Activated CD8-positive, alpha-beta T cell treated with anti-CD3 and anti-CD28 coated beads, Interleukin-2, amount 10 ng/mL, durations not matched to agents 7 days and 5 days (primary cell): ENCODE data around the gene OPTN. TPM values are rescaled to one million over a fixed set of nuclear protein-coding genes. Genes with fewer than 3 reads are reported as not detected.
"Not testable (repeated sequence)": the region's sequence is repeated elsewhere in the genome, so short reads cannot be mapped to it uniquely, and the experiment has no call there.

Experiments used
- ATAC-seq: fragments of 150-1000 bp; cut with Tn5 transposase; one replicate; pipeline ENCODE4 v1.10.0; 2021; ENCODE audit warnings: moderate library complexity
- CTCF ChIA-PET: fragments of 350-600 bp; sonication (Branson Sonifier 250); formaldehyde crosslinking; loops from one replicate; lab custom pipeline; 2021; ENCODE audit warnings: antibody characterized with exemption; lab: Charles Lee
- POLR2A ChIA-PET: fragments of 350-600 bp; sonication (Branson Sonifier 250); formaldehyde crosslinking; loops from one replicate; lab custom pipeline; 2021; ENCODE audit warnings: antibody characterized with exemption; lab: Charles Lee
- DNase-seq: peaks from one replicate; pipeline ENCODE4 v3.0.0-alpha.2; 2020
- H3K27ac Mint-ChIP-seq: one replicate; pipeline ENCODE4 v1.8.0; 2021; ENCODE audit warnings: mild to moderate bottlenecking, mixed read lengths
- H3K27me3 Mint-ChIP-seq: one replicate; pipeline ENCODE4 v1.8.0; 2021; ENCODE audit warnings: low read depth, mixed read lengths
- H3K36me3 Mint-ChIP-seq: one replicate; pipeline ENCODE4 v1.8.0; 2021; ENCODE audit warnings: low read depth, mixed read lengths
- H3K4me1 Mint-ChIP-seq: one replicate; pipeline ENCODE4 v1.8.0; 2021; ENCODE audit warnings: low read depth, mixed read lengths
- H3K4me3 Mint-ChIP-seq: one replicate; pipeline ENCODE4 v1.8.0; 2021; ENCODE audit warnings: mild to moderate bottlenecking, mixed read lengths
- H3K9me3 Mint-ChIP-seq: one replicate; pipeline ENCODE4 v1.8.0; 2022; ENCODE audit warnings: mixed read lengths; ENCODE audit not compliant: insufficient read depth
- total RNA-seq, 2 experiments: library from RNA; stranded (reverse); gene quantifications; one replicate each; pipeline ENCODE4 v1.2.3, GENCODE V29; 2021

OPTN gene
- total RNA-seq, 2 experiments from 2014 or later, result 72.4 to 73.8 TPM

GRCh38 chr10:13092291-13093102 is 7.5 kb upstream of the OPTN start:
- H3K4me3 Mint-ChIP-seq, result no peak overlapping the region
- peaks cover 7% of the 10 kb centered on the region for H3K4me1 Mint-ChIP-seq
- ChIA-PET POLR2A (no interaction called here), CTCF (interaction anchor here (0.6 kb wide), 1 partner anchor 17 kb away, joined by 3 read pairs; no protein-coding TSS in a partner anchor)
- H3K9me3 Mint-ChIP-seq, result no peaks in the 10 kb centered on the region
- ATAC-seq, result no peak
- peaks cover 2% of the 10 kb centered on the region for H3K27me3 Mint-ChIP-seq
- H3K36me3 Mint-ChIP-seq, result no peaks in the 10 kb centered on the region
- H3K27ac Mint-ChIP-seq, result no peak overlapping the region
- DNase-seq, result no peak

- H3K4me1 Mint-ChIP-seq, H3K27me3 Mint-ChIP-seq, ATAC-seq, POLR2A ChIA-PET, H3K4me3 Mint-ChIP-seq, H3K36me3 Mint-ChIP-seq, DNase-seq, H3K27ac Mint-ChIP-seq, H3K9me3 Mint-ChIP-seq, CTCF ChIA-PET: not testable (repeated sequence)
Measured at GRCh38 chr10:13094082-13094481, 5.9 kb upstream of the OPTN start.

DNA sequence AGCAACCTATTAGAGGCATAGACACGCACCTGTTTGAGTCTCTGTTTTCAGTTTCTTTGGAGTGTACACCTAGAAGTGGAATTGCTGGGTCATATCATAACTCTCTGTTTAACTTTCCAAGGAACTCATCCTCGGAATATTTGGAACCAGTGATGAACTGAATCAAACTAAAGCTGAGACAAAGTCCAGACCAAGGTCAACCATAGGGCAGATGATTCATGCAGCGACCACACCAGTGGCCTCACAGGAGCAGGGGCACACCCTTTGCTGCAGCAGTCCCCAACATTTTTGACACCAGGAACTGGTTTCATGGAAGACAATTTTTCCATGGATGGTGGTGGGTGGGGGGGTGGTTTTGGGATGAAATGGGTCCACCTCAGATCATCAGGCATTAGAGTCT is 4.9 kb upstream of the OPTN start:
- no peak for ATAC-seq
- no peak for DNase-seq
- Mint-ChIP-seq H3K4me1 (peaks cover 12% of the 10 kb centered on the region), H3K27me3 (no peaks in the 10 kb centered on the region), H3K27ac (no peak overlapping the region), H3K4me3 (no peak overlapping the region), H3K9me3 (no peaks in the 10 kb centered on the region), H3K36me3 (no peaks in the 10 kb centered on the region)
- POLR2A ChIA-PET, result no interaction called here
- CTCF ChIA-PET, result no interaction called here

DNA sequence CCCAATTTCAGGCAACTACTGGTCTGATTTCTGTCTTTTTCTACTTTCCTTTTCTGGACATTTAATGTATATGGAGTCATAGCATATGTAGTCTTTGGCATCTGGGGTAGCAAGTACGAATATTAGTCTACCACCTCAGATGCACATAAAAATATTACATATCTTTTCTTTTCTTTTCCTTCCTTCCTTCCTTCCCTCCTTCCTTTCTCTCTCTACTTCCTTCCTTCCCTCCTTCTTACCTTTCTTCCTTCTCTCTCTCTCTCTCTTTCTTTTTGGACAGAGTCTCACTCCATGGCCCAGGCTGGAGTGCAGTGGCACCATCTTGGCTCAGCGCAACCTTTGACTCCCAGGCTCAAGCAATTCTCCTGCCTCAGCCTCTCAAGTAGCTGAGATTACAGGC is 4.0 kb upstream of the OPTN start:
- Mint-ChIP-seq H3K27me3 (no peaks in the 10 kb centered on the region), H3K36me3 (peaks cover 5% of the 10 kb centered on the region), H3K9me3 (no peaks in the 10 kb centered on the region), H3K4me3 (no peak overlapping the region), H3K4me1 (peaks cover 16% of the 10 kb centered on the region), H3K27ac (no peak overlapping the region)
- DNase-seq (no peak), ATAC-seq (no peak)
- POLR2A ChIA-PET, result no interaction called here
- CTCF ChIA-PET, result no interaction called here

- Mint-ChIP-seq H3K27me3 (no peaks in the 10 kb centered on the region), H3K27ac (peak overlapping the region; percentile 91), H3K9me3 (no peaks in the 10 kb centered on the region), H3K36me3 (peaks cover 19% of the 10 kb centered on the region), H3K4me3 (peak overlapping the region; percentile 86), H3K4me1 (peaks cover 36% of the 10 kb centered on the region)
- ChIA-PET CTCF (interaction anchor here (0.6 to 2.2 kb wide), 16 partner anchors 10 to 838 kb away, joined by 3 to 19 read pairs (median 3); partner anchors contain the start of gene PHYH), POLR2A (interaction anchor here (1.1 to 2.6 kb wide), 4 partner anchors 9 to 903 kb away, joined by 3 to 13 read pairs (median 4); partner anchors contain the start of genes CDC123 and NUDT5)
- ATAC-seq (peak; percentile 49), DNase-seq (peak; percentile 70)
Measured at GRCh38 chr10:13099144-13099665, 758 bp upstream of the OPTN start.

DNA sequence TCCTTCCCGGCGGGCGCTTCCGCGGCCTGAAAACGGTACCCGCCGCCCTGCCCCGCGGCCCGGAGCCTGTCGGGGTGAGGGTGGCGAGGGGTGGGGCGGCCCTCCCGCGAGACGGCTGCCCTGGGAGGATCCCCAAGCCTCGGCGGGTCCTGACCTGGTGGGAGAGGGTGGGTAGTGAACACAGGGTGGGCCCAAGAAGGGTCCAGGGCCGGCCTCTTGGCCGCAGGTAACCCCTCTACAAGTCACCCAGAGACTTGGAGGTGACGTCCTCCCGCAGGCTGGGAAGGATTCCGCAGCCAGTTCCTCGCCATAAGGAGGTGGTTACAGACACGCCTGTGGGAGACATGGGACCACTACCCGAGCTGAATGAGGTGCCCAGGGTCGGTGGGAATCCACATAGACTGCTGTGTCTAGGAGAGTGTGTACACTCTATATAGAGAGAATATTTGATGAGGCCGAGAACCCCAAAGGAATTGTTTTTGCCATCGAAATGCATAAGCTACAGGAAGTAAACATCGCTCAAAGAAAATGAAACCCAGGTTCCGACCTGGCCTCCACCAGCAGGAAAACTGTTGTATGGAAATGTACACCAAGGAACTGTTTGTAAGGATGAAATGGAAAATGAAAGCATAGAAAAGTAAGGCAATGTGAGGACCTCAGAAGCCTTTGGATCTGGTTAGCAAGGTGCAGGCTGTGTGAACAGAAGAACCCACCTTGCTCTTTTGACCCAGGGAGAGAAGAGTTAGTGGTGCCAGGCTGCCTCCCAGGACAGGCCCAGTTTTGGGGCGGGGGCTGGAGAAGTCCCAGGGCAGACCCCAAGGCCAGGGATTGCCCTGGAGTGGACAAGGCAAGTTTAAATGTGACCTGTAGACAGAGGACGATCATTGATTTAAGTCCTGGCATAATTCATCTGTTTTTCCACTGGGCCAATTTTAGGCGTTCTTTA is 659 bp downstream of the OPTN start:
- ATAC-seq (peak; percentile 54), DNase-seq (peak; percentile 34)
- H3K9me3 Mint-ChIP-seq, result no peaks in the 10 kb centered on the region
- peaks cover 47% of the 10 kb centered on the region for H3K4me1 Mint-ChIP-seq
- ChIA-PET POLR2A (interaction anchor here (1.3 to 2.6 kb wide), 3 partner anchors 7 to 201 kb away, joined by 4 to 13 read pairs (median 6); no protein-coding TSS in a partner anchor), CTCF (interaction anchor here (0.6 to 2.2 kb wide), 10 partner anchors 8 to 391 kb away, joined by 3 to 19 read pairs (median 4); partner anchors contain the start of genes MCM10 and PHYH)
- no peaks in the 10 kb centered on the region for H3K27me3 Mint-ChIP-seq
- H3K36me3 Mint-ChIP-seq, result peaks cover 28% of the 10 kb centered on the region
- H3K27ac Mint-ChIP-seq, result peak overlapping the region; percentile 80
- H3K4me3 Mint-ChIP-seq, result peak overlapping the region; percentile 81

DNA sequence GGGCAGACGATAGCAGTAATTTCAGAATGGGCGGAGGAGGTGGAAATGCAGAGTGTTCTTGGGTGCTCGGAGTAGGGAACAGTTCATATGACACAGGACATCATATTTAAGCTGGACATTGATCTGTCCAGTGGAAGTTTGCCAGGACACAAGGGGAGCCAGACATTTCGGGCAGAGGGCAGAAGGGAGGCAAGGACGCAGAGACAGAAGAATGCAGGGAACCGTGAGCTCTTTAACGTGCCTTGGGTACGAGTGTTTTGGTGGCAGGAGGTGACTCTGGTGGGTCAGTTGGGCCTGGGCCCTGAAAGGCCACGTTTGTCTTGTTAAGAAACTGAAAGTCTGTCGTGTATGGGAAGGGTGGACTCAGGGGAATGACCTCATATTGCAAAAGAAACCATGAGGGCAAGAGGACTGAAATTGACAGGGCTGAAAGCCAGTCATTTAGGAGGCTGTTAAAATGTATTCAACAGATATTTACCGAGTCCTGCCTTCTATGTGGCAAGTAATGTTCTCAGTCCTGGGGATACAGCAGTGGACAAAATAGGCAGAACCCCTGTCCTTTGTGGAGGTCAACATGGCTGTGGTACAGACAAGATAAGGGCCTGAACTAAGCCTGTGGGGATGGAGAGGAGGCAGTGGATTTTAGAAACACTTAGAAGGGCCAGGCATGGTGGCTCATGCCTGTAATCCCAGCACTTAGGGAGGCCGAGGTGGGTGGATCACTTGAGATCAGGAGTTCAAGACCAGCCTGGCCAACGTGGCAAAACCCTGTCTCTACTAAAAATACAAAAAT is 2.2 kb downstream of the OPTN start:
- DNase-seq (no peak), ATAC-seq (no peak)
- H3K27me3 Mint-ChIP-seq, result no peaks in the 10 kb centered on the region
- peaks cover 57% of the 10 kb centered on the region for H3K4me1 Mint-ChIP-seq
- CTCF ChIA-PET, result no interaction called here
- peak overlapping the region; percentile 42 for H3K27ac Mint-ChIP-seq
- H3K36me3 Mint-ChIP-seq, result peaks cover 37% of the 10 kb centered on the region
- POLR2A ChIA-PET, result no interaction called here
- H3K9me3 Mint-ChIP-seq, result no peaks in the 10 kb centered on the region
- H3K4me3 Mint-ChIP-seq, result peak overlapping the region; percentile 17

DNA sequence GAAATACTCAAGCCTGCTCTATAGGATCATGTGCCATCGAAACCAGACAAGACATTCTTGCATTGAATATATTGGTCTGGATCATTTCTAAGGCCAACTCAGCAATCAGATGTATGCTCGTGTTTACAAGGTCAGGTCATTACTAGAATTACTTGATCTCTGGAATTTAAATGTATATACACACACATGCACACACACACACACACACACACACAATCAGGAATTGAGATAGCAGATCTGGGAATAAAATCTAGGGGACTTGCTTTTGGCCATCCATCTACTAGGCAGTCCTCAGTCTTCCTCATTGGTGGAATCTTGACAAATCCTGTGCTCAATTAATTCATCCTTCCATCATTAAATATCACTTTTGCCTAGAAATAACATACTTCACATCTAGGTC is 3.6 kb downstream of the OPTN start:
- H3K27me3 Mint-ChIP-seq, result no peaks in the 10 kb centered on the region
- peak overlapping the region; percentile 40 for H3K27ac Mint-ChIP-seq
- CTCF ChIA-PET, result no interaction called here
- DNase-seq (no peak), ATAC-seq (no peak)
- no peak overlapping the region for H3K4me3 Mint-ChIP-seq
- H3K9me3 Mint-ChIP-seq, result no peaks in the 10 kb centered on the region
- POLR2A ChIA-PET, result no interaction called here
- H3K36me3 Mint-ChIP-seq, result peaks cover 46% of the 10 kb centered on the region
- H3K4me1 Mint-ChIP-seq, result peaks cover 67% of the 10 kb centered on the region

DNA sequence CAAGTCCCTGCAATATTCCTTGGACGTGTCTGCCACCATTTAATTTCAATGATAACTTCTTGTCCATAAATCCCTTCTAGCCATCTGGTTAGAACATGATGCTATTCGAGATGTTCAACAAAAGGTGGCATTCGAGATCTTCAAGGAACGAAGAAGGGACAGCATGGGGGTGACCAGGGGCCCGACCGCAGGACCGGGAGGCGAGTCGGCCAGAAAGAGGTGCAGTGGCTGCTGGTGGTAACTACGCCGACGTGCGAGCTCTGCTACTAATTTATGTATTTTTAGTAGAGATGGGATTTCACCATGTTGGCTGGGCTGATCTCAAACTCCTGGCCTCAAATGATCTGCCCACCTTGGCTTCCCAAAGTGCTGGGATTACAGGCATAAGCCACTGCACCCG is 4.7 kb downstream of the OPTN start:
- Mint-ChIP-seq H3K4me3 (no peak overlapping the region), H3K27ac (no peak overlapping the region)

GRCh38 chr10:13105184-13105583 is 5.2 kb downstream of the OPTN start:
- no peaks in the 10 kb centered on the region for H3K27me3 Mint-ChIP-seq
- no peak for ATAC-seq
- peaks cover 69% of the 10 kb centered on the region for H3K4me1 Mint-ChIP-seq
- ChIA-PET POLR2A (interaction anchor here (0.7 kb wide), 1 partner anchor 1457 kb away, joined by 4 read pairs; no protein-coding TSS in a partner anchor), CTCF (no interaction called here)
- H3K27ac Mint-ChIP-seq, result peak overlapping the region; percentile 33
- DNase-seq, result no peak
- H3K4me3 Mint-ChIP-seq, result no peak overlapping the region
- H3K9me3 Mint-ChIP-seq, result no peaks in the 10 kb centered on the region
- H3K36me3 Mint-ChIP-seq, result peaks cover 56% of the 10 kb centered on the region

More for the DNA sequence above, 4.7 kb downstream of the OPTN start:
- POLR2A ChIA-PET, result no interaction called here
- no peak for ATAC-seq
- Mint-ChIP-seq H3K4me1 (peaks cover 69% of the 10 kb centered on the region), H3K36me3 (peaks cover 52% of the 10 kb centered on the region), H3K27me3 (no peaks in the 10 kb centered on the region), H3K9me3 (no peaks in the 10 kb centered on the region)
- CTCF ChIA-PET, result no interaction called here
- DNase-seq, result no peak
